T1000 (cell line): ENCODE results near the gene RBMS2.

ENCODE experiments used
- DNase-seq: peaks from one replicate; lab custom pipeline; 2025; ENCODE audit warnings: mixed read lengths; lab: John Stamatoyannopoulos, UW

Gene RBMS2

DNA sequence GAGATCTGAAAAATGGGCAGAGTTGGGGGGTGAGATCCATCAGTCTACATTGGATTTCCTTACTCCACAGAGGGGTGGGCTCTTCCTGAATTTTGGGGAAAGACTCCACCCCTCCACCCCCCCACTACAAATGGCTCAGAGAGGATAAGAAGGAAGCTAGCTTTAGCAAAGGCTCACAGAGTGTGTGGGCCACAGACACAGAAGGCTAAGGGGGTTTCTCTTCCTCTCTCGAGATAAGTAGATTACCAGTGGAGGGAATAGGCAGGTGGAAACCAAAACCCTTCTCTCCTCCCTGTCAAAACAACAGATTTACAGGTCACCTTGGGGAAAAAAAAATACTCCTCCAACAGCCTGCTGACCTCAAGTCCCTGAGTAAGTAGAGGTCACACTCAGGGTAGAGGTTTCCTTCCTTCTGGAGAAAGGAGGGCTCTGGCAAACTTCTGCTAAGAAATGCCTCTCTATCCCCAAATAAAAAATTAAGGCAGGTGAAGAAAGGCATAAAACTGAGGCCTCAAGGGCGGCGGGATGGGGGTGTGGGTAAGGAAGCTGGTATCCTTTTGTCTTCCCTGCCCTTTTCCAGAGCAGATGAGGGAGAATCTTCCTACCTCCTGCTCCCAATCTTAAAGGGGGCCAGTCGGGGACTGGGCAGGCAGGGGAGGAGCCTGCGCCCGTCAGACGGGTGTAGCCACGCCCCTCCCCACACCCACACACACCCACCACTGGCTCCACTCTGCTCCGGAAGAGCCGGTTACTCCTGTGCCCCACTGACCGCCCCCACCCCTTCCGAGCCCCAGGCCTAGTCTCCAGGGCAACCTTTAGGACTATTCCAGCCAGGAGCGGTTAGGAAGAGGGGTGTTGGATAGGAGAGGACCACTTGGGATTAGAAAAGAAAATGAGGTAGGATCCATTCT is 110.4 kb downstream of the RBMS2 start:
- no peak for DNase-seq

DNA sequence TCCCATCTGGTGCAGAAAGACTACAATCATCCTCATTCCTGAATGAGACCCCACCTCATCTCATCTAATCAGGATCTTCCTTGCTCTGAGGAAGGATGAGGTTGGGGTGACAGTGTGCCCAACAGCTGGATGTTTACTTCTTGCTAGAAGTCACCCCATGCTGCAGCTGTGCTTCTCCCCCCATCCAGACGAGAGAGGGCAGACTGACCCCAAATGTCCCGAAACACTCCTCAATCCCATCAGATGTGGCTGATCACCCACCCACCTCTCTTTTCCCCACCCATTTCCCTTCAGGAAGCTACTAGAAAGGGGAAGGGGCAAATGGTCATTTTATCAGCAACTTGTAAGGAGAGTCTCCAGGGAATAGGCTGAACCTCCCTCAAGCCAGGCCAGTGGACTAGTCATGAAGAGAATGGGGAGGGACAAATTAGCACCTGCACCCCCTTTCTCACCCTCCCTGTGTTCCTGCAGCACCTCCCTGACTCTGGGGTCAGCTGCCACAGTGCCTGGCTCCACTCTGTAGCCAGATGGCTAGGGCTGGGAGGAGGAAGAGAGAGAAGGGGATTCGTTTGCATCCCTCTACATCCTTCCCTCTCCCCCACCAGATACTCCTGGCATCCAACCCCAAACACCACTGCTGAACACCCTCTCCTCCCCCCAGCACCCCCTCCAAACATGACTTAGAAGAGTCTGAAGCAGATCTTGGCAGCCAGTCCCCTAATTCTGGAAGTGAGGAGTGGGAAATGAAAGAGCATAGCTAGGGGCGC is 111.3 kb downstream of the RBMS2 start:
- DNase-seq = no peak

DNA sequence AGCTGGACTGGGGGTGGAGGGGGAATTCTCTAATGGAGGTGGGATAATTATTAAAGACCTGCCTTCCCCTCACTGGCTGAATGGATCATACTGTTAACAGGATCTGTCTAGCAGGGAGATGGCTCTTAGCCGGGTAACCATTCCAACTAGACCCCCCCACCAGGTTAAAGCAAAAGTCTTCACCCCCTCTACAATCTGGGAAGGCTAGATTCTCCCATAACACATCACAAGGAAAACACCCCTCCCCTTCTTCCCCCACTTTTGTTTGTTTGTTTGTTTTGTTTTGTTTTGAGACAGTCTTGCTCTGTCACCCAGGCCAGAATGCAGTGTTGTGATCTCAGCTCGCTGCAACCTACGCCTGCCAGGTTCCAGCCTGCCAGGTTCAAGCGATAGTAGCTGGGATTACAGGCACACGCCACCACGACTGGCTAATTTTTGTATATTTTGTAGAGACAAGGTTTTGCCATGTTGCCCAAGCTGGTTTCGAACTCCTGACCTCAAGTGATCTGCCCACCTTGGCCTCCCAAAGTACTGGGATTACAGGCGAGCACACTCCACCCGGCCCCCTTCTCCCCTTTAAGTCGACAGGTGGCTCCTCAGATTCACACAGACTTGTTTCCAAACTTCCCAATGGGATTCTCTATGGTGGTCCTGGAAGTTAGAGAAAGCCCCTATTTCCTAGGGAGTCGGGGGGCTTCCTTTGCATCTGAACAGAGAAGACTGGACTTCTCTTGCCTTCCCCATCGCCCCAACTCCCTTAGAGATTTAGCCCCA is 112.0 kb downstream of the RBMS2 start:
- no peak for DNase-seq

DNA sequence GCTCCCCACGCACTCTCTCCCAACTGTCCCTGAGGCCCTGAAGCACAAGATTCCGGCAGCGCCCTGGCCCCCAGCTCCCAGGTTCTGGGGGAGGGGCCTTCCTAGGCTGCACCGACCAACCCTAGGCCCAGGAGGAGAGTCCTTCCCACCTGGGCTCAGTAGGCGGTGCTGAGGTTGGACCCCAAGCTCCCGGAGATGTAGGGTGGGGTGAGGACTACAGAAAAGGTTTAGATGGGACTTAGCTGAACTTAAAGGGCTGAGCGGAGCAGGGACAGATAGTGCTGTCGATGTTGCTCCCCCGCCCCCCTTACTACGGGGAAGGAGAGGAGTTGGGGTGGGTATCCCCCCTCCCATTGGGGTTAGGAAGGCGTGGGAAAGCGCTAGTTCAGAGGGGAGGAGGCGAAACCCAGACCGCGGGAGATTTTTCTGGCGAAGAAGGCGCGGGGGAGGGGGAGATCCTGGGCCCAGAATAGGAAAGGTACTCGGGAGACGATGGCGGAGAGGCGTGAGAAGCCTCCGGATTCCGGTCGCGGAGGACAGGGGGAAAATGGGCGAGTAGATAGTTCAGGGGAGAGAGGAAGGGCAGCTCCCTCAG is 112.7 kb downstream of the RBMS2 start:
- DNase-seq = no peak

DNA sequence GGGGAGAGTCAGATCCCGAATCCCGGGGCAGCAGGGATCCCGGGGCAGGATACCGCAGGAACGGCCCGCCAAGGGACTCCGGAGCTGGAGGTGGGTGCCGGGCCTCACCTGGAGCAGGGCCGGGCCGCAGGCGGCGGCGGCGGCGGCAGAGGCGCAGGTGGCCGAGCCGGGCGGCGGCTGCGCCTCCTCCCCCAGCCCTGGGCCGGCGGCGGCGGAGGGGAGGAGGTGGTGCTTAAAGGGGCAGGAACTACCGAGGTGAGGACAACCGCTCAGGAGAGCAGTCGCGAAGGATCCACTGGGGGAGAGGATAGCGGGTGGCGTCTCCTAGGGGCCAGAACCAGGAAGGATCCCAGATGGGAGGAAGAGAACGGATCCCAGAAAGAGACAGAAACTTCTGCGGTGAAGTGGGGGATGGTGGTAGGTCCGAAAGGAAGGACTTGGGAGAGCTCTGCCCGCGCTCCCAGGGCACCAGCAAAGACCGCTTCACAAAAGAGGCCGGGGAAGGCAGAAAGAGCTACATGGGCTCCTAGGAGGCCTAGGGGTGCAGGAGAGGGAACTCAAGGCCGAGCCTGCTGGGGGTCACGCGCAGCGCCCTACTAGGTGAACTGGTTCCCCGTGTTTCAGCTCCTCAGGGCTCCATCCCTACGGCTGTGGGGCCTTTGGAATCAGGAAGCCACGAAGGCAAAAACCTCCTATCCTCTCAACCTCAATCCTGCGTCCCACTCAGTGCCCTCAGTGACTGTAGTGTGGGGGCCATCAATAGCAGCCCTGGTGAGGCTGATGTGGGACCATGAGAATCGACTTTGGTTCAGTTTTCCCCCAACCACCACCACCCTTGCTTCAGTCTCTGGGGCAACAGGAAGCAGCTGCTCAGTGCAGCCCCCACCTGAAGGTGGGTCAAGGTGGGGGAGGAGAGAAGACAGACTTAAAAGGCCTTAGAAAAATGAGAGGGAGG is 113.5 kb downstream of the RBMS2 start:
- DNase-seq = peak; percentile 66

DNA sequence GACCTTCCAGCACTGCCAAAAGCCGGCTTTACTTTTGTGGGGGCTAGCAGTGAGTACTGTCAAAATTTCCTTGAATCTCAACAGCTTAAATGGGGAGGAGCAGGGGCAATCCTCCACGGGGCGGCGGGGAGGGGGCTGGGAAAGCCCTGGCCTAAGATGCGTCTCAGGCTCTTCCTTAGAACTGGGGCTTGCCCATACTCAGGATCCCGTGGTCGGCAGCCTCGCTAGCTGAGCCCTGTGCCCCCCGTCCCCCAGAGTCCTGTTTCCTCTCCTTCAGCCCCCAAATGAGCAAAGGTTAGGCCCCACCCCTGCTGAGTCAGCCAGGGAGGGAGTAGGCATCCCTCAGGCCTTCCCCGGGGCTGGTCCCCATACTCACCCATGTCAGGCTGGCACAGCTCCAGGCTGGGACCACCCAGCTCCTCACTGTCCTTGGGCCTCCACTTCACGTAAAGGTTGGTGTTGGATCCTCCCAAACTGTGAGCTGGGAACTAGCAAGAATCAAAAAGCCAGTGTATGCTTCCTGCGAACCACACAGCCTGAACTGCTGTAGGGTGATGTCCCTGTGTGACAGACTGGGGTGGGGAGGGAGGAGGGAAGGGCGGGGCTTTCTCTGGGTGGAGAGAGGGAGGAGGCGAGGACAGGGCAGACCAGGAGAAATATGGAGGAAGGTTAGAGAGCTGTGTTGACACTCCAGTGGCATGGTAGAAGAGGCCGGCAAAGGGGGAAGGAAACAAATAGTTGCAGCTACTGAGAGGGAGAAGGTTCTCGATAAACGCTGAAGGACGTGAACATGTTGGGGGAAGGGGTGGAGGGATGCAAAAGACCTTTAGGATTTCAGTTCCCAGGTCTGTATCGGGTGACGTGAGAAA is 114.4 kb downstream of the RBMS2 start:
- peak; percentile 76 for DNase-seq

DNA sequence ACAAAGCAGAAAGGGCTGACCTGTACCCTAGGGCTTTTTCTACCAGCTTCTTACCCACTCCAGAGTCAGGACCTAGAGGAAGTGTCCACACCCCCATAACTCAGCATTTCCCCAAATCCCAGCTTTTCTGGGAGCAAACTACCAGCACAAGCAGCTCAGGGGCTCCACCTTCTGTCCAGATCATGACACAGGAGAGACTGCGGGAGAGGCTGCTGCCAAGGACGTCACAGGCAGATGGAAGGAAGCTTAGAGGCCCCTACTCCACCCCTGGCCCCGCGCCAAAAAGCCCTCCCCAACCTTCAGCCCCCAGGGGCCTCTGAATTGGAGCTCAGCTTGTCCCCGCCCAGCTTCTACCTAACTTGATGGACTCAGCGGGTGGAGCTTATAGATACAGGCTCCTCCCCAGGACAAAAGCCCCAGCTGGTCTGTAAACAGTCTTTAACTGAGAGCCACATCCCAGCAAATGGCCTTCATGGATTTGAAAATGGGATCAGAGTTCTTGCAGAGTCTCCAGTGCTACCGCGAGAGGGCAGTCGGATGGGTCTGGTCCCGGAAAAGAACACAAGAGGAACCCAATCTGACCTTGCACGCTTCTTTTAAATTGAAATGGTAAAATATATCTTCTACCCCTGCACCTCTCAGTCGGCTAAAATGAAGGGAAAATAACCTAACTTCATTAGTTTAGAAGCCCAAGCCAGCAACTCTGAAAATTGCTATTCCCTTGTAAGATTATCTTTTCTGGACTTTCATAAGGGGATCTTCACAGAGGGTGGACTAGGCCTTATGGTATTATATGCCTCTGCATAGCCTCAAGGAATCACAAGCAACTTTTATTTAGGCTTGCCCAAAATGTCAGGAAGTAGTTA is 115.3 kb downstream of the RBMS2 start:
- DNase-seq = peak; percentile 99

DNA sequence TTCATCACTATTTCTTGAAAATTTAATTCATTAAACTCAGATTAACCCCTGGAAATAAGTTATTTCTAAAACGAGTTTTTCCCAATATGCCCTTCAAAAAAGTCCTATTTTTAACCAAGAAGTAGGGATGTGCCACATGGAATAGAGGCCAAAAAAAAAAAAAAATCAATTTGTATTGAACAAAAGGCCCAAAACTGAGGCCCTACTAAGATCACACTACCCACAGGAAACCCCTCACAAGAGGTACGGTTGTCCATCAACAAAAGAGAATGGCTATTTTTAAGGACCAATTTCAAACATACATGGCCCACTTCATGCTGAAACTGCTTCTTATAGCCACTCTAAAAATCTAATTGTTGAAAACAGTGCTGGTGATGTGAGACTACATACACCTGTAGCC is 116.0 kb downstream of the RBMS2 start:
- DNase-seq = no peak

DNA sequence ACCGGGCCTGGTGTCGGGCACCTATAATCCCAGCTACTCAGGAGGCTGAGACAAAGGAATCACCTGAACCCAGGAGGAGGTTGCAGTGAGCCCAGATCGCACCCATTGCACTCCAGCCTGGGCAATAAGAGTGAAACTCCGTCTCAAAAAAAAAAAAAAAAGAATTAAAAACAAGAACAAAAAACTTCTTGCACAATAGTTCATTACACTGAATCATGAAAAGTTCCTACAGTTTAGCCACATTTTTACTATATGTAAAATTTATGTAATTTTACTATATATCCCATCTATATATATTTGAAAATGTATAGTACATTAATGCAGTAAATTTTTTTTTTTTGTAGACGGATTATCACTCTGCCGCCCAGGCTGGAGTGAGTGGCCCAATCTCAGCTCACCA is 119.6 kb downstream of the RBMS2 start:
- no peak for DNase-seq

DNA sequence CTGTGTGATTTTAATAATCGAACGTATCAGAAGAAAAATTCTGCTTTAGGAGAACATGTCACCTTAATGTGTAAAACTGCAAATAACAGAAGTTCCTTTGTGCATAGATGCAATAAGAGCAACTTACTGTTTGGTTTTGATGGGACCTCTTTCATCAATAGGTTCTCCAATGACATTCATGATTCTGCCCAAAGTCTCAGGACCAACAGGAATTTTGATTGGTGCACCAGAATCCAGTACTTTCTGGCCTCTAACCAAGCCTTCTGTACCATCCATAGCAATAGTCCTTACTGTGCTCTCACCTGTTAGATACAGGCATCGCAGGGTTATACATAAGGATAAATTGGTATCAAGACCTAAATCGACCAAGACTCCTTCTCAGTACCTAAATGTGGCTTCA is 123.0 kb downstream of the RBMS2 start:
- DNase-seq = no peak

DNA sequence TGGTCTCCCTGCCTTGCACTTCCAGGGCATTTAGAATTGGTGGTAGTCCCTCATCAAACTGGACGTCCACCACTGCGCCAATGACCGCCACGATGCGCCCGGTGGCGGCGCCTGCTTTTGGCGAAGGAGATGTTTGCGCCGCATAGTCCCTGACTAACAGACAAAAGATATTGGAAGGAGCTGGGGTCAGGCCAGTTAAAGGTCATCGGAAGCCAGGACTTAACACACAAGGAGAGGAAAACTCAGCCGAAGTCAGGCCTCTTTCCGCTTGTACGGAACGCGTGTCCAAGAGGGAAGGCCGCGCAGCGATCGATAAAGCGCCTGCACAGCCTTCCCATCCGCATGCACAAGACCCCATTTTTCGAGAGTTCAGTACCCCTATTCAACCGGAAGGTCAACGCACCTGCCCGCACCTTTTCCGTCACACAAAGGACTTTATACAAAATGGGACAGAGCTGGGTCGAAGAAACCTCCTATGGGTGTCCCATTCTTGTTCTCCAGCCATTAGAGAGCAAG is 123.6 kb downstream of the RBMS2 start:
- no peak for DNase-seq
